Trophoblast cell (in vitro differentiated cells and primary cell): ENCODE measurements around the gene ALG14.

Source experiments
- DNase-seq, 2 donors: peaks; one replicate each; pipeline ENCODE4 v3.0.0-alpha.2; 2016
- H2AFZ ChIP-seq: 2 replicates; pipeline ENCODE4 v1.6.1; 2013; ENCODE audit warnings: low read length, moderate library complexity, mild to moderate bottlenecking; ENCODE audit not compliant: insufficient read depth, poor library complexity
- H2AK5ac ChIP-seq: 2 replicates; pipeline ENCODE4 v1.6.1; 2013; ENCODE audit warnings: mild to moderate bottlenecking, low read length
- H2BK120ac ChIP-seq: 2 replicates; pipeline ENCODE4 v1.6.1; 2013; ENCODE audit warnings: low read length, mild to moderate bottlenecking, moderate library complexity; ENCODE audit not compliant: insufficient read depth, poor library complexity
- H2BK12ac ChIP-seq: 2 replicates; pipeline ENCODE4 v1.6.1; 2013; ENCODE audit warnings: mild to moderate bottlenecking, low read length, moderate library complexity
- H2BK5ac ChIP-seq: 2 replicates; pipeline ENCODE4 v1.6.1; 2013; ENCODE audit warnings: low read length, low read depth, moderate library complexity, mild to moderate bottlenecking; ENCODE audit not compliant: poor library complexity
- H3K14ac ChIP-seq: 2 replicates; pipeline ENCODE4 v1.6.1; 2013; ENCODE audit warnings: mild to moderate bottlenecking, low read length
- H3K18ac ChIP-seq: 2 replicates; pipeline ENCODE4 v1.6.1; 2013; ENCODE audit warnings: mild to moderate bottlenecking, low read length
- H3K23ac ChIP-seq: 2 replicates; pipeline ENCODE4 v1.6.1; 2013; ENCODE audit warnings: low read length
- H3K27ac ChIP-seq: 2 replicates; pipeline ENCODE4 v1.5.1; 2013; ENCODE audit warnings: low read depth, mild to moderate bottlenecking, inconsistent platforms, low read length, moderate library complexity
- H3K27me3 ChIP-seq: 2 replicates; pipeline ENCODE4 v1.6.1; 2013; ENCODE audit warnings: inconsistent platforms, mild to moderate bottlenecking, low read length, moderate library complexity; ENCODE audit not compliant: insufficient read depth
- H3K36me3 ChIP-seq, 2 experiments: 1 replicate in 1 of 2; 2 replicates in 1 of 2; pipeline ENCODE4 v1.6.1; 2013; ENCODE audit warnings: low read length in 2 of 2, mild to moderate bottlenecking in 2 of 2, moderate library complexity in 1 of 2; ENCODE audit not compliant: insufficient read depth in 2 of 2, control insufficient read depth in 1 of 2
- H3K4ac ChIP-seq: 2 replicates; pipeline ENCODE4 v1.6.1; 2013; ENCODE audit warnings: low read depth, mild to moderate bottlenecking, low read length, moderate library complexity
- H3K4me1 ChIP-seq, 2 experiments: 1 replicate in 1 of 2; 2 replicates in 1 of 2; pipeline ENCODE4 v1.6.1; 2013; ENCODE audit warnings: low read length in 2 of 2, mild to moderate bottlenecking in 2 of 2, moderate library complexity in 1 of 2; ENCODE audit not compliant: insufficient read depth in 2 of 2, control insufficient read depth in 1 of 2
- H3K4me2 ChIP-seq: 2 replicates; pipeline ENCODE4 v1.6.1; 2013; ENCODE audit warnings: inconsistent platforms, mild to moderate bottlenecking, low read length, moderate library complexity
- H3K4me3 ChIP-seq: 2 replicates; pipeline ENCODE4 v1.5.1; 2013; ENCODE audit warnings: mild to moderate bottlenecking, low read depth, low read length, inconsistent platforms
- H3K79me1 ChIP-seq: one replicate; pipeline ENCODE4 v1.6.1; 2013; ENCODE audit warnings: low read length
- H3K79me2 ChIP-seq: 2 replicates; pipeline ENCODE4 v1.6.1; 2013; ENCODE audit warnings: low read length, mild to moderate bottlenecking; ENCODE audit not compliant: control insufficient read depth, insufficient read depth, poor library complexity
- H3K9ac ChIP-seq: 2 replicates; pipeline ENCODE4 v1.6.1; 2013; ENCODE audit warnings: mild to moderate bottlenecking, low read length
- H3K9me3 ChIP-seq: 2 replicates; pipeline ENCODE4 v1.6.1; 2013; ENCODE audit warnings: low read depth, mild to moderate bottlenecking, control low read depth, inconsistent platforms, low read length; ENCODE audit not compliant: insufficient read depth
- H4K12ac ChIP-seq: 2 replicates; pipeline ENCODE4 v1.6.1; 2013; ENCODE audit warnings: low read depth, mild to moderate bottlenecking, low read length, moderate library complexity
- H4K8ac ChIP-seq: 2 replicates; pipeline ENCODE4 v1.6.1; 2013; ENCODE audit warnings: low read depth, mild to moderate bottlenecking, low read length, moderate library complexity
- H4K91ac ChIP-seq: one replicate; pipeline ENCODE4 v1.6.1; 2013; ENCODE audit warnings: low read depth, mild to moderate bottlenecking, low read length, moderate library complexity
- WGBS: extraction: QIAGEN DNeasy Blood & Tissue Kit; methylation state at CpG from one replicate; pipeline ENCODE4 v1.1.7; 2013; ENCODE audit warnings: missing lambda C conversion rate; ENCODE audit not compliant: insufficient read length, insufficient coverage; ENCODE audit errors: extremely low coverage; 5-methylcytosine and 5-hydroxymethylcytosine counted together

The ALG14 gene

GRCh38 chr1:95097426-95097825, 24.7 kb upstream of the ALG14 start:
- H3K9ac ChIP-seq, result no peak overlapping the region
- H3K4me1 ChIP-seq, result no peaks in the 10 kb centered on the region
- no peak overlapping the region for H3K14ac ChIP-seq
- H2BK12ac ChIP-seq, result no peak overlapping the region
- no peaks in the 10 kb centered on the region for H3K79me2 ChIP-seq
- no peak overlapping the region for H2BK5ac ChIP-seq
- no peak overlapping the region for H3K4me3 ChIP-seq
- no peak overlapping the region for H2BK120ac ChIP-seq
- no peak overlapping the region for H3K23ac ChIP-seq
- no CpG with 5 or more reads among the region's 4 CpGs for WGBS
- no peak overlapping the region for H3K4me2 ChIP-seq
- no peak overlapping the region for H4K91ac ChIP-seq
- H3K4ac ChIP-seq, result no peak overlapping the region
- no peak overlapping the region for H3K18ac ChIP-seq
- no peak overlapping the region for H3K27ac ChIP-seq
- H4K8ac ChIP-seq, result no peak overlapping the region
- no peaks in the 10 kb centered on the region for H3K27me3 ChIP-seq
- no peaks in the 10 kb centered on the region for H3K36me3 ChIP-seq
- H3K9me3 ChIP-seq, result no peaks in the 10 kb centered on the region
- H2AK5ac ChIP-seq, result no peak overlapping the region
- DNase-seq, result no peak
- H2AFZ ChIP-seq, result no peak overlapping the region
- H3K79me1 ChIP-seq, result no peaks in the 10 kb centered on the region
- no peak overlapping the region for H4K12ac ChIP-seq

GRCh38 chr1:95096218-95096841, 23.6 kb upstream of the ALG14 start:
- Histone ChIP-seq H3K4ac (no peak overlapping the region), H3K27me3 (no peaks in the 10 kb centered on the region), H3K4me3 (no peak overlapping the region), H3K9ac (no peak overlapping the region), H2AFZ (no peak overlapping the region), H3K9me3 (peaks cover 2% of the 10 kb centered on the region), H2BK120ac (no peak overlapping the region), H4K91ac (no peak overlapping the region), H3K23ac (no peak overlapping the region), H2BK12ac (no peak overlapping the region), H3K18ac (no peak overlapping the region), H2AK5ac (no peak overlapping the region), H3K14ac (no peak overlapping the region), H3K79me2 (no peaks in the 10 kb centered on the region), H3K36me3 (no peaks in the 10 kb centered on the region), H4K8ac (no peak overlapping the region), H3K27ac (no peak overlapping the region), H3K4me1 (no peaks in the 10 kb centered on the region), H3K79me1 (no peaks in the 10 kb centered on the region), H4K12ac (no peak overlapping the region), H2BK5ac (no peak overlapping the region), H3K4me2 (no peak overlapping the region)
- peak; percentile 10 to 49 for DNase-seq
- no CpG with 5 or more reads among the region's 6 CpGs for WGBS

GRCh38 chr1:95095833-95096217, 23.1 kb upstream of the ALG14 start:
- peak in 1 of 2 donors; percentile 23 for DNase-seq
- Histone ChIP-seq H3K4me3 (no peak overlapping the region), H3K14ac (no peak overlapping the region), H3K4ac (no peak overlapping the region), H2BK120ac (no peak overlapping the region), H3K18ac (no peak overlapping the region), H2BK12ac (no peak overlapping the region), H2AK5ac (no peak overlapping the region), H3K79me2 (no peaks in the 10 kb centered on the region), H3K9me3 (peaks cover 2% of the 10 kb centered on the region), H4K91ac (no peak overlapping the region), H4K12ac (no peak overlapping the region), H3K4me1 (no peaks in the 10 kb centered on the region), H2AFZ (no peak overlapping the region), H4K8ac (no peak overlapping the region), H3K23ac (no peak overlapping the region), H3K9ac (no peak overlapping the region), H3K4me2 (no peak overlapping the region), H3K27ac (no peak overlapping the region), H3K36me3 (no peaks in the 10 kb centered on the region), H3K27me3 (no peaks in the 10 kb centered on the region), H3K79me1 (no peaks in the 10 kb centered on the region), H2BK5ac (no peak overlapping the region)
- no CpG with 5 or more reads among the region's 2 CpGs for WGBS

- H3K4me2 ChIP-seq, result no peak overlapping the region
- no peak overlapping the region for H3K4me3 ChIP-seq
- no peak overlapping the region for H2AK5ac ChIP-seq
- H2BK5ac ChIP-seq, result no peak overlapping the region
- no peak overlapping the region for H3K4ac ChIP-seq
- no peaks in the 10 kb centered on the region for H3K27me3 ChIP-seq
- H2AFZ ChIP-seq, result no peak overlapping the region
- no peak overlapping the region for H3K14ac ChIP-seq
- H3K4me1 ChIP-seq, result no peaks in the 10 kb centered on the region
- no peak overlapping the region for H2BK120ac ChIP-seq
- H3K9ac ChIP-seq, result no peak overlapping the region
- no peak overlapping the region for H3K23ac ChIP-seq
- H3K27ac ChIP-seq, result no peak overlapping the region
- DNase-seq, result no peak
- no peak overlapping the region for H2BK12ac ChIP-seq
- H3K18ac ChIP-seq, result no peak overlapping the region
- no peaks in the 10 kb centered on the region for H3K36me3 ChIP-seq
- H4K12ac ChIP-seq, result no peak overlapping the region
- WGBS, result no CpG with 5 or more reads among the region's 2 CpGs
- H4K91ac ChIP-seq, result no peak overlapping the region
- peaks cover 4% of the 10 kb centered on the region for H3K9me3 ChIP-seq
- H3K79me2 ChIP-seq, result no peaks in the 10 kb centered on the region
- H3K79me1 ChIP-seq, result no peaks in the 10 kb centered on the region
- no peak overlapping the region for H4K8ac ChIP-seq
Measured at GRCh38 chr1:95094923-95095322, 22.2 kb upstream of the ALG14 start.
